OCI-LY1 (cell line): ENCODE results near the gene PIAS4.

ENCODE experiments used
- H2AFZ ChIP-seq: fragments of 200-600 bp; sonication (generic), shearing (Covaris generic); 2 replicates; pipeline ENCODE4 v1.6.0; 2014; ENCODE audit warnings: antibody characterized with exemption, mild to moderate bottlenecking, low read length
- H3F3A ChIP-seq: fragments of 200-600 bp; sonication (generic), shearing (Covaris generic); 2 replicates; pipeline ENCODE4 v1.6.0; 2014; ENCODE audit warnings: mild to moderate bottlenecking, antibody characterized with exemption, low read length, moderate library complexity; ENCODE audit not compliant: insufficient read depth
- H3K27ac ChIP-seq: fragments of 200-600 bp; sonication (generic); 2 replicates; pipeline ENCODE4 v1.5.1; 2014; ENCODE audit warnings: low read length, mixed run types, mild to moderate bottlenecking, low read depth; ENCODE audit not compliant: poor library complexity, severe bottlenecking
- H3K27me3 ChIP-seq: fragments of 200-600 bp; sonication (generic); 2 replicates; pipeline ENCODE4 v1.6.0; 2014; ENCODE audit warnings: antibody characterized with exemption, mild to moderate bottlenecking, low read length, moderate library complexity; ENCODE audit not compliant: insufficient read depth
- H3K36me3 ChIP-seq: fragments of 200-600 bp; sonication (generic); 2 replicates; pipeline ENCODE4 v1.6.1; 2014; ENCODE audit warnings: mild to moderate bottlenecking, antibody characterized with exemption, low read length, moderate library complexity, mixed read lengths; ENCODE audit not compliant: insufficient read depth
- H3K4me1 ChIP-seq: fragments of 200-600 bp; sonication (generic); 2 replicates; pipeline ENCODE4 v1.5.1; 2014; ENCODE audit warnings: mild to moderate bottlenecking, low read length, moderate library complexity; ENCODE audit not compliant: insufficient read depth, severe bottlenecking
- H3K4me2 ChIP-seq: fragments of 200-600 bp; sonication (generic), shearing (Covaris generic); 2 replicates; pipeline ENCODE4 v1.6.1; 2014; ENCODE audit warnings: low read length
- H3K4me3 ChIP-seq: fragments of 200-600 bp; sonication (generic); 2 replicates; pipeline ENCODE4 v1.5.1; 2014; ENCODE audit warnings: low read length, low read depth, mild to moderate bottlenecking, mixed read lengths; ENCODE audit not compliant: poor library complexity, severe bottlenecking
- H3K79me2 ChIP-seq: fragments of 200-600 bp; shearing (Covaris generic); 2 replicates; pipeline ENCODE4 v1.6.1; 2016; ENCODE audit warnings: mixed run types, low read length, mixed read lengths; ENCODE audit not compliant: insufficient read depth
- H3K9ac ChIP-seq: fragments of 200-600 bp; sonication (generic), shearing (Covaris generic); 2 replicates; pipeline ENCODE4 v1.6.1; 2014; ENCODE audit warnings: mild to moderate bottlenecking, low read length, mixed read lengths
- H3K9me2 ChIP-seq: fragments of 200-600 bp; sonication (generic), shearing (Covaris generic); 2 replicates; pipeline ENCODE4 v1.6.1; 2014; ENCODE audit warnings: low read depth, mild to moderate bottlenecking, low read length, mixed read lengths
- H3K9me3 ChIP-seq: fragments of 200-600 bp; shearing (Covaris generic); 2 replicates; pipeline ENCODE4 v1.6.1; 2014; ENCODE audit warnings: low read length, mixed read lengths
- H4K20me1 ChIP-seq: fragments of 200-600 bp; sonication (generic), shearing (Covaris generic); 2 replicates; pipeline ENCODE4 v1.6.0; 2016; ENCODE audit warnings: mild to moderate bottlenecking, low read length; ENCODE audit not compliant: insufficient read depth
- CTCF ChIP-seq: fragments of 200-600 bp; sonication (generic), shearing (Covaris generic); IDR thresholded peaks from 2 replicates; pipeline ENCODE4 v1.5.1; 2017; ENCODE audit warnings: mild to moderate bottlenecking, antibody characterized with exemption, low read length, moderate library complexity, mixed read lengths
- EZH2 ChIP-seq: fragments of 200-600 bp; sonication (generic), shearing (Covaris generic); IDR thresholded peaks from 2 replicates; pipeline ENCODE4 v1.8.0; 2017; ENCODE audit warnings: borderline replicate concordance, mixed run types, mild to moderate bottlenecking, antibody characterized with exemption, low read length, moderate library complexity, mixed read lengths

Gene PIAS4

GRCh38 chr19:3977242-3978143 is 30.0 kb upstream of the PIAS4 start:
- Histone ChIP-seq H3F3A (peaks cover 9% of the 10 kb centered on the region; the same call in 1 of the 2 replicates), H4K20me1 (no peaks in the 10 kb centered on the region), H3K79me2 (peaks cover 4% of the 10 kb centered on the region; the same call in 1 of the 2 replicates)

GRCh38 chr19:3978145-3978544 is 29.4 kb upstream of the PIAS4 start:
- no peaks in the 10 kb centered on the region for H3K9me3 ChIP-seq
- H3F3A ChIP-seq = peaks cover 9% of the 10 kb centered on the region; the same call in 1 of the 2 replicates
- no peak overlapping the region for H3K27ac ChIP-seq
- H3K9me2 ChIP-seq = no peaks in the 10 kb centered on the region
- TF ChIP-seq EZH2 = no peak
- TF ChIP-seq CTCF = no peak
- peaks cover 82% of the 10 kb centered on the region for H3K36me3 ChIP-seq
- no peak overlapping the region for H3K4me2 ChIP-seq
- H3K4me3 ChIP-seq = no peak overlapping the region
- no peaks in the 10 kb centered on the region for H3K27me3 ChIP-seq
- H3K4me1 ChIP-seq = peaks cover 3% of the 10 kb centered on the region
- no peaks in the 10 kb centered on the region for H4K20me1 ChIP-seq
- no peak overlapping the region for H3K9ac ChIP-seq
- H3K79me2 ChIP-seq = peaks cover 7% of the 10 kb centered on the region; the same call in 1 of the 2 replicates
- H2AFZ ChIP-seq = no peak overlapping the region

More at GRCh38 chr19:3977242-3978143, 30.0 kb upstream of the PIAS4 start:
- Histone ChIP-seq H3K9ac (no peak overlapping the region), H3K36me3 (peaks cover 75% of the 10 kb centered on the region), H3K4me3 (no peak overlapping the region), H3K27me3 (no peaks in the 10 kb centered on the region), H3K9me2 (no peaks in the 10 kb centered on the region), H3K4me1 (no peaks in the 10 kb centered on the region), H3K4me2 (no peak overlapping the region), H3K27ac (no peak overlapping the region), H3K9me3 (no peaks in the 10 kb centered on the region), H2AFZ (no peak overlapping the region)
- TF ChIP-seq EZH2 (no peak), CTCF (no peak)

- Histone ChIP-seq H3K9ac (no peak overlapping the region), H3K9me2 (no peaks in the 10 kb centered on the region), H4K20me1 (no peaks in the 10 kb centered on the region), H3K9me3 (no peaks in the 10 kb centered on the region), H3K27me3 (no peaks in the 10 kb centered on the region), H2AFZ (no peak overlapping the region), H3K36me3 (peaks cover 93% of the 10 kb centered on the region), H3K27ac (no peak overlapping the region), H3K79me2 (peaks cover 18% of the 10 kb centered on the region), H3F3A (peaks cover 9% of the 10 kb centered on the region; the same call in 1 of the 2 replicates), H3K4me1 (peaks cover 14% of the 10 kb centered on the region), H3K4me2 (no peak overlapping the region), H3K4me3 (no peak overlapping the region)
- TF ChIP-seq EZH2 (no peak), CTCF (no peak)
Observed at GRCh38 chr19:3979289-3979673, 28.3 kb upstream of the PIAS4 start.
